Esophagus muscularis mucosa (tissue), 4 donors: ENCODE data around the gene PPP1R37. TPM values are rescaled to one million over a fixed set of nuclear protein-coding genes. Genes with fewer than 3 reads are reported as not detected.

Experiments used
- DNase-seq: peaks from one replicate; pipeline ENCODE4 v3.0.0-alpha.2; 2017; ENCODE audit errors: extremely low spot score
- H3K27ac ChIP-seq, 4 donors: fragments of 200-600 bp; sonication (generic); replicated peaks in 1 of 4; 1 replicate in 3 of 4; 2 replicates in 1 of 4; pipeline ENCODE4 v1.5.1; 2016 to 2019; ENCODE audit warnings: mild to moderate bottlenecking in 1 of 4
- H3K27me3 ChIP-seq, 4 donors: fragments of 200-600 bp; sonication (generic); one replicate each; pipeline versions ENCODE4 v1.5.1 to v1.6.0; 2016 to 2019
- H3K36me3 ChIP-seq, 4 donors: fragments of 200-600 bp; sonication (generic); one replicate each; pipeline ENCODE4 v1.5.1; 2016 to 2019
- H3K4me1 ChIP-seq, 4 donors: fragments of 200-600 bp; sonication (generic); one replicate each; pipeline ENCODE4 v1.5.1; 2016 to 2019
- H3K4me3 ChIP-seq, 4 donors: fragments of 200-600 bp; sonication (generic); 1 replicate in 2 of 4; 2 replicates in 2 of 4; pipeline ENCODE4 v1.5.1; 2016 to 2019; ENCODE audit warnings: mild to moderate bottlenecking in 4 of 4, moderate library complexity in 1 of 4
- H3K9me3 ChIP-seq, 4 donors: fragments of 200-600 bp; sonication (generic); 1 replicate in 3 of 4; 2 replicates in 1 of 4; pipeline ENCODE4 v1.5.1; 2016 to 2019
- EP300 ChIP-seq: sonication (generic); formaldehyde crosslinking; IDR thresholded peaks from one replicate; pipeline ENCODE4 v1.6.1; 2017; ENCODE audit warnings: antibody characterized with exemption
- POLR2A ChIP-seq: fragments of 450-650 bp; IDR thresholded peaks from one replicate; pipeline ENCODE4 v1.6.1; 2017; ENCODE audit warnings: antibody characterized with exemption, moderate library complexity, mild to moderate bottlenecking, low read depth
- POLR2AphosphoS5 ChIP-seq, 2 donors: sonication (generic); formaldehyde crosslinking; IDR thresholded peaks; one replicate each; pipeline ENCODE4 v1.6.1; 2017; ENCODE audit warnings: antibody characterized with exemption in 2 of 2
- WGBS: methylation state at CpG from one replicate; pipeline ENCODE4 v1.1.5; 2018; 5-methylcytosine and 5-hydroxymethylcytosine counted together
- intact Hi-C: fragments of 100-400 bp; cut with DNase I; formaldehyde crosslinking; loops from one replicate; pipeline ENCODE4 v1.15.1; 2023
- total RNA-seq, 4 donors: library from RNA; depleted of rRNA; stranded (reverse); fragments of >200 nt; gene quantifications; one replicate each; pipeline versions ENCODE4 v1.1.0 to v1.2.1, GENCODE V29; 2016
- TF ChIP-seq, protein P1 (sequence below), 3 experiments: fragments of 200-600 bp in 2 of 3; fragments of 450-650 bp in 1 of 3; sonication (generic) in 2 of 3; IDR thresholded peaks; one replicate each; pipeline ENCODE4 v1.5.1; 2017 to 2019; ENCODE audit warnings: antibody characterized with exemption in 3 of 3, mild to moderate bottlenecking in 2 of 3, moderate library complexity in 1 of 3

The PPP1R37 gene
- total RNA-seq, 4 donors from 2014 or later = 21.0 to 46.7 (median 28.3) TPM

DNA sequence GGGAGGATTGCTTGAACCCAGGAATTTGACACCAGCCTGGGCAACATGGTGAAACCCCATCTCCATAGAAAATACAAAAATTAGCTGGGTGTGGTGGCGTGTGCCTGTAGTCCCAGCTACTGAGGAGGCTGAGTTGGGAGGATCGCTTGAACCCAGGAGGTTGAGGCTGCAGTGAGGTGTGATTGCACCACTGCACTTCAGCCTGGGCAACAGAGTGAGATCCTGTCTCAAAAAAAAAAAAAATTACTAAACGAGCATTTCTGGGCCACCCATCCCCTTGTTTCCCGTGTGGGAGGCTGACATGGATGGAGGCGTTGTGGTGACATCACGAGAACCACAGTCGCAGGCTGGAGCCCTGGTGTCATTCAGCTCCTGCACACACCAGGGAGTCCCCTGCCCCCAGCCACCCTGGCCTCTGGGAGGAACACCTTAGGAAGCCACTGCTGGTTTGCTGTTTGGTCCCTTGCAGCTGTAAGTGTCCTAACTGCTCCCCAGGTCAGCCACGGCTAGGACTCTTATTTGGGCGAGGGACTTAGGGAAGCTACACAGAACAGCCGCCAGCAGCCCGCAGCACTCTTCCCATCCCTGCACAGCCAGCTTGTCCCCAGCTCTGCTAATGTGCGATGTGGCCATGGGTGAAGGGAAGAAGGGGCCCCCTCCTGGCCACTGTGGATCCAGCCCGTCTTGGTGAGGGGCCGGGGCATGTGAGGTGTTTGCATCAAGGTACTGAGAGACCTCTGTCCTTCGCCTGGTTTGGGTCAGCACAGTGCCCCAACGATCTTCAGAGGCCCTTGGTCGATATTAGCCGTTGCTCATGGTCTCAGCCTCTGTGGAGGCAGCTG, 55.1 kb downstream of the PPP1R37 start:
- H3K27me3 ChIP-seq = peaks cover 0 to 31% (median 22%) of the 10 kb centered on the region in 4 donors
- TF ChIP-seq, protein P1, sequence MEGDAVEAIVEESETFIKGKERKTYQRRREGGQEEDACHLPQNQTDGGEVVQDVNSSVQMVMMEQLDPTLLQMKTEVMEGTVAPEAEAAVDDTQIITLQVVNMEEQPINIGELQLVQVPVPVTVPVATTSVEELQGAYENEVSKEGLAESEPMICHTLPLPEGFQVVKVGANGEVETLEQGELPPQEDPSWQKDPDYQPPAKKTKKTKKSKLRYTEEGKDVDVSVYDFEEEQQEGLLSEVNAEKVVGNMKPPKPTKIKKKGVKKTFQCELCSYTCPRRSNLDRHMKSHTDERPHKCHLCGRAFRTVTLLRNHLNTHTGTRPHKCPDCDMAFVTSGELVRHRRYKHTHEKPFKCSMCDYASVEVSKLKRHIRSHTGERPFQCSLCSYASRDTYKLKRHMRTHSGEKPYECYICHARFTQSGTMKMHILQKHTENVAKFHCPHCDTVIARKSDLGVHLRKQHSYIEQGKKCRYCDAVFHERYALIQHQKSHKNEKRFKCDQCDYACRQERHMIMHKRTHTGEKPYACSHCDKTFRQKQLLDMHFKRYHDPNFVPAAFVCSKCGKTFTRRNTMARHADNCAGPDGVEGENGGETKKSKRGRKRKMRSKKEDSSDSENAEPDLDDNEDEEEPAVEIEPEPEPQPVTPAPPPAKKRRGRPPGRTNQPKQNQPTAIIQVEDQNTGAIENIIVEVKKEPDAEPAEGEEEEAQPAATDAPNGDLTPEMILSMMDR (IDR thresholded peaks at IDR 0.05) = no peak
- no peak for TF ChIP-seq EP300
- TF ChIP-seq POLR2AphosphoS5 (IDR thresholded peaks at IDR 0.05) = no peak
- 84% methylated on average over 9 of the region's 18 CpGs for WGBS
- intact Hi-C loops = no loop called here
- H3K4me3 ChIP-seq = no peak overlapping the region
- no peak for DNase-seq
- H3K27ac ChIP-seq = no peak overlapping the region
- no peaks in the 10 kb centered on the region for H3K9me3 ChIP-seq
- peaks cover 18 to 53% (median 44%) of the 10 kb centered on the region in 4 donors for H3K36me3 ChIP-seq
- H3K4me1 ChIP-seq = peaks cover 14 to 19% (median 16%) of the 10 kb centered on the region in 4 donors

- Histone ChIP-seq H3K36me3 (peaks cover 18 to 43% (median 36%) of the 10 kb centered on the region in 4 donors), H3K27me3 (peaks cover 0 to 42% (median 26%) of the 10 kb centered on the region in 4 donors), H3K9me3 (no peaks in the 10 kb centered on the region), H3K4me1 (peaks cover 23 to 30% (median 27%) of the 10 kb centered on the region in 4 donors), H3K4me3 (no peak overlapping the region), H3K27ac (no peak overlapping the region)
- intact Hi-C loops = no loop called here
- WGBS = 95% methylated on average over 9 of the region's 9 CpGs
- DNase-seq = no peak
- TF ChIP-seq POLR2AphosphoS5 (IDR thresholded peaks at IDR 0.05) (no peak), EP300 (no peak), POLR2A (no peak)
- TF ChIP-seq, protein P1 (IDR thresholded peaks at IDR 0.05) = no peak
Measured at GRCh38 chr19:45149129-45149528, 56.1 kb downstream of the PPP1R37 start.

DNA sequence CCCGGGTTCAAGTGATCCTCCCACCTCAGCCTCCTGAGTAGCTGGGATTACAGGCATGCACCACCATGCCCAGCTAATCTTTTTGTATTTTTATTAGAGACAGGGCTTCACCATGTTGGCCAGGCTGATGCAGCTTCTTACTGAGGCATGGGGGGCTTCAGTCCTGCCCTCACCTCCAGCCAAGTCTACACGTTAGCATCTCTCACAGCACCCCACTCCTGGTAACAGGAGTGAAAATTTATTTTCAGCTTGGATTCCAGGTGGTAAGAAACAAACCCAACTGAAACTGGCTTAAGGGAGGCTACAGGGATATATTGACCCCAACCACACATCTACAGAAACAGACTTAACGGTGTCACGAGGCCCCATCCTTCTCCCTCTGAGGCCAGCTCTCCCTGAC, 57.2 kb downstream of the PPP1R37 start:
- H3K4me1 ChIP-seq = peaks cover 23 to 35% (median 29%) of the 10 kb centered on the region in 4 donors
- H3K36me3 ChIP-seq = peaks cover 9 to 32% (median 27%) of the 10 kb centered on the region in 4 donors
- H3K27me3 ChIP-seq = peaks cover 0 to 47% (median 26%) of the 10 kb centered on the region in 4 donors
- DNase-seq = no peak
- TF ChIP-seq, protein P1 (IDR thresholded peaks at IDR 0.05) = no peak
- TF ChIP-seq EP300 = no peak
- TF ChIP-seq POLR2AphosphoS5 (IDR thresholded peaks at IDR 0.05) = no peak
- no peak for TF ChIP-seq POLR2A
- no peaks in the 10 kb centered on the region for H3K9me3 ChIP-seq
- intact Hi-C loops = no loop called here
- H3K4me3 ChIP-seq = no peak overlapping the region
- WGBS = 100% methylated on average over 4 of the region's 4 CpGs
- H3K27ac ChIP-seq = no peak overlapping the region

GRCh38 chr19:45150751-45151281, 57.8 kb downstream of the PPP1R37 start:
- H3K4me1 ChIP-seq = peaks cover 23 to 35% (median 29%) of the 10 kb centered on the region in 4 donors
- peaks cover 2 to 26% (median 20%) of the 10 kb centered on the region in 4 donors for H3K36me3 ChIP-seq
- intact Hi-C loops = no loop called here
- DNase-seq = no peak
- no peaks in the 10 kb centered on the region for H3K9me3 ChIP-seq
- no peak overlapping the region for H3K4me3 ChIP-seq
- 83% methylated on average over 2 of the region's 4 CpGs for WGBS
- H3K27ac ChIP-seq = no peak overlapping the region
- TF ChIP-seq EP300 = no peak
- no peak for TF ChIP-seq POLR2A
- TF ChIP-seq, protein P1 (IDR thresholded peaks at IDR 0.05) = no peak
- TF ChIP-seq POLR2AphosphoS5 (IDR thresholded peaks at IDR 0.05) = no peak
- peaks cover 0 to 53% (median 26%) of the 10 kb centered on the region in 4 donors for H3K27me3 ChIP-seq
